Lower lobe of right lung (tissue), 2 donors: ENCODE measurements around the gene MMP17. TPM values are rescaled to one million over a fixed set of nuclear protein-coding genes. Genes with fewer than 3 reads are reported as not detected.

ENCODE experiments used
- ATAC-seq, 2 donors: fragments of 200-7000 bp; cut with Tn5 transposase; one replicate each; pipeline ENCODE4 v1.9.1; 2020 to 2022; ENCODE audit warnings: mild to moderate bottlenecking in 2 of 2, moderate library complexity in 2 of 2
- DNase-seq: peaks from one replicate; pipeline ENCODE4 v3.0.0-alpha.2; 2020
- H3K27ac ChIP-seq: fragments of 200-600 bp; one replicate; pipeline ENCODE4 v1.8.0; 2022
- H3K27me3 ChIP-seq: fragments of 200-600 bp; one replicate; pipeline ENCODE4 v1.8.0; 2022; ENCODE audit warnings: low read depth
- H3K36me3 ChIP-seq: fragments of 200-600 bp; one replicate; pipeline ENCODE4 v1.8.0; 2022; ENCODE audit warnings: mild to moderate bottlenecking
- H3K4me1 ChIP-seq: fragments of 200-600 bp; one replicate; pipeline ENCODE4 v1.8.0; 2022
- H3K4me3 ChIP-seq: fragments of 200-600 bp; one replicate; pipeline ENCODE4 v1.8.0; 2022; ENCODE audit warnings: mild to moderate bottlenecking
- H3K9me3 ChIP-seq: fragments of 200-600 bp; one replicate; pipeline ENCODE4 v1.8.0; 2022
- intact Hi-C: fragments of 100-400 bp; cut with DNase I; formaldehyde crosslinking; loops from one replicate; pipeline ENCODE4 v1.11.0; 2022
- total RNA-seq: library from RNA; stranded (reverse); fragmentation: NEBNext Ultra II Directional; extraction: Animal tissue kit (Norgen Biotek cat#: 25700); gene quantifications from one replicate; pipeline ENCODE4 v1.2.1, GENCODE V29; 2021
- TF ChIP-seq, protein P1 (sequence below): fragments of 200-600 bp; IDR thresholded peaks from one replicate; pipeline ENCODE4 v1.8.0; 2022; ENCODE audit warnings: antibody characterized with exemption, mild to moderate bottlenecking
- donor health status: DM: no; HTN: yes; CAD: no; lungs with severe emphysema.

The MMP17 gene
- total RNA-seq, 1 donor from 2014 or later, result 2.5 TPM

DNA sequence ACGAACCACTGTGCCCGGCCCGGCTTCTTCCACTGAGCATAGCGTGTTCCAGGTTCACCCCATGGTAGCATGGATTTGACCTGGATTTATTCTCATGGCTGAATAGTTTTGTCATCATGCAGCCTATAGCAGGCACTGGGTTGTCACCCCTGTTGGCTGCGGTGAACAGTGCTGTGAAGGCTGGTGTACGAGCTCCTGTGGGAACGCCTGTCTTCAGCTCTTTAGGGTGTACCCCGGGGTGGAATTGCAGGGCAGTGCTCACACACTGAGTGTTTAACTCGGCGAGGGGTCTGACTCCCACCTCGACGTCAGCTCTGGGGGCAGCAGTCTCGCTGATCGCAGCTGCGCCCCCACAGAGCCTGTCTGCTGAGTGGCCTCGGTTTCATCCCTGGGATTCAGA is 15.3 kb downstream of the MMP17 start:
- Histone ChIP-seq H3K27ac (no peak overlapping the region), H3K4me3 (no peak overlapping the region), H3K9me3 (no peaks in the 10 kb centered on the region), H3K27me3 (peaks cover 4% of the 10 kb centered on the region), H3K36me3 (no peaks in the 10 kb centered on the region), H3K4me1 (no peaks in the 10 kb centered on the region)
- TF ChIP-seq, protein P1, sequence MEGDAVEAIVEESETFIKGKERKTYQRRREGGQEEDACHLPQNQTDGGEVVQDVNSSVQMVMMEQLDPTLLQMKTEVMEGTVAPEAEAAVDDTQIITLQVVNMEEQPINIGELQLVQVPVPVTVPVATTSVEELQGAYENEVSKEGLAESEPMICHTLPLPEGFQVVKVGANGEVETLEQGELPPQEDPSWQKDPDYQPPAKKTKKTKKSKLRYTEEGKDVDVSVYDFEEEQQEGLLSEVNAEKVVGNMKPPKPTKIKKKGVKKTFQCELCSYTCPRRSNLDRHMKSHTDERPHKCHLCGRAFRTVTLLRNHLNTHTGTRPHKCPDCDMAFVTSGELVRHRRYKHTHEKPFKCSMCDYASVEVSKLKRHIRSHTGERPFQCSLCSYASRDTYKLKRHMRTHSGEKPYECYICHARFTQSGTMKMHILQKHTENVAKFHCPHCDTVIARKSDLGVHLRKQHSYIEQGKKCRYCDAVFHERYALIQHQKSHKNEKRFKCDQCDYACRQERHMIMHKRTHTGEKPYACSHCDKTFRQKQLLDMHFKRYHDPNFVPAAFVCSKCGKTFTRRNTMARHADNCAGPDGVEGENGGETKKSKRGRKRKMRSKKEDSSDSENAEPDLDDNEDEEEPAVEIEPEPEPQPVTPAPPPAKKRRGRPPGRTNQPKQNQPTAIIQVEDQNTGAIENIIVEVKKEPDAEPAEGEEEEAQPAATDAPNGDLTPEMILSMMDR, result no peak
- DNase-seq (no peak), ATAC-seq (no peak)
- intact Hi-C loops, result no loop called here

DNA sequence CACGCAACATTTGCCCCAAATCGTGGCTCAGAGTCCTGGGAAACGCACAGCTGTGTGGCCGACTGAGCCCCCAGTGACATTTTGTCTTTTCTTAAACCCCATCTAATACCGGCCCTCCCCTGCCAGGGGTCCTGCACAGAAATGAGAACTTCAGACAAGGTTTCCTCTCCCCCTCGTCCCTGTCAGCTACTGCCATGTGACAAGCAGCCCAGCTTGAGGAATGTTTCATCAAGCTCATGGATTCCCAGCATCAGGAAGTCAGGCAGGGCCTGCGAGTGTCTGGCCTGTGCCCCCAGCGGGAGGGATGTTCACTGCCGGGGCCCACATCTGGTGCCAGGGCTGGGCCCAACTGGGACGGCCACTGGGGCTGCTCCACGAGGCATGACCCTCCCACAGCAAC is 15.9 kb downstream of the MMP17 start:
- H3K36me3 ChIP-seq, result no peaks in the 10 kb centered on the region
- H3K4me1 ChIP-seq, result no peaks in the 10 kb centered on the region
- peaks cover 4% of the 10 kb centered on the region for H3K27me3 ChIP-seq
- H3K9me3 ChIP-seq, result no peaks in the 10 kb centered on the region
- ATAC-seq, result no peak
- intact Hi-C loops, result no loop called here
- no peak overlapping the region for H3K4me3 ChIP-seq
- TF ChIP-seq, protein P1, result no peak
- no peak for DNase-seq
- no peak overlapping the region for H3K27ac ChIP-seq

DNA sequence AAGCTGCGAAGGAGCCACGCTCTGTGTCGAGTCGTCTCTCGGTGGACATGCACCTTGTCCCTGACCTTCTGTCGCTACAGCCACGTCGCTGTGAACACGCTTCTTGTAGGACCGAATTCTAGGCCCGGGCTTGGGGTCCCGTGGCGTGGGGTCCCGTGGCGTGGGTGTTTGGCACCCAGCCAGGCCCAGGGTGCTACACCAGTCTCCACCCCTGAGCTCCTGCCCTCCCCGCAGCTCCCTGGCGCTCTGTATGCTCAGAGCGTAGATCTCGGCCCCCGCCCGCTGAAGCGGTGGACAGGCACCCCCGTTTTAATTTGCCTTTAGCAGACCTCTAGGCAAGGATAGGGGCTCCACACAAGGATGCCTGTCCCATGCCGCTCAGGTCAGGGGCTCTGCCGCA is 16.5 kb downstream of the MMP17 start:
- ATAC-seq (no peak), DNase-seq (no peak)
- intact Hi-C loops, result no loop called here

DNA sequence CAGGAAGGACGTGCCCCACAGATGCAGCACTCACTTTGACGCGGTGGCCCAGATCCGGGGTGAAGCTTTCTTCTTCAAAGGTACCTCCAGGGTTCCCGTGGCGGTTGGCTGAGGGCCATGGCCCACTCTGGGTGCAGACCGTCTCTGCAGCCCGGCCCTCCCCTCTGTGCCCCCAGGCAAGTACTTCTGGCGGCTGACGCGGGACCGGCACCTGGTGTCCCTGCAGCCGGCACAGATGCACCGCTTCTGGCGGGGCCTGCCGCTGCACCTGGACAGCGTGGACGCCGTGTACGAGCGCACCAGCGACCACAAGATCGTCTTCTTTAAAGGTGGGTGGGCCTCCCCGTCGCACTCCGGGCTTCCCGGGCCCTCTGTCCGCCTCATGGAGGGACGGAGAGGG is 16.9 kb downstream of the MMP17 start:
- Histone ChIP-seq H3K4me1 (no peaks in the 10 kb centered on the region), H3K27ac (no peak overlapping the region), H3K27me3 (peaks cover 3% of the 10 kb centered on the region), H3K9me3 (no peaks in the 10 kb centered on the region), H3K36me3 (no peaks in the 10 kb centered on the region), H3K4me3 (no peak overlapping the region)
- DNase-seq (no peak), ATAC-seq (no peak)
- TF ChIP-seq, protein P1, result no peak
- intact Hi-C loops, result no loop called here

More for the DNA sequence above, 16.5 kb downstream of the MMP17 start:
- TF ChIP-seq, protein P1, result no peak
- Histone ChIP-seq H3K4me1 (no peaks in the 10 kb centered on the region), H3K4me3 (no peak overlapping the region), H3K36me3 (no peaks in the 10 kb centered on the region), H3K9me3 (no peaks in the 10 kb centered on the region), H3K27ac (no peak overlapping the region), H3K27me3 (no peaks in the 10 kb centered on the region)

DNA sequence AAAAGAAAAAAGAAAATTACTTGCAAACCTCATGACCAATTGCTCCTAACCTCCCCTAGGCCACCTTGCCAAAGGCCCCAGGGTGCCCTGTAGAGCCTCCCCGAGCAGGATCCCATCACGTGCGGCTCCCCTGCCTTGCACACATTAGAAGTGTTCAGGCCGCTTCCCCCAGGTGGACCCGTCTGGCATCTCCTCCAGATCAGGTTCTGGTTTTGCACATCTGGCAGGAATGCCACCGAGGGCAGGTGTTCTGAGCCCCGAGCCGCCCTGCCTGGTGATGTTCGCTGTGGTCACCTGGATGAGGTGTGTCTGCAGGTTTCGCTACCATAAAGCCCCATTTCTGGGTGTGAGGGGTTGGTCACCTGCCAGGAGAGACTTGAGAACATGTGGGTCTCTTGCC is 19.3 kb downstream of the MMP17 start:
- TF ChIP-seq, protein P1, result no peak
- Histone ChIP-seq H3K4me1 (no peaks in the 10 kb centered on the region), H3K4me3 (no peak overlapping the region), H3K27me3 (peaks cover 4% of the 10 kb centered on the region), H3K36me3 (no peaks in the 10 kb centered on the region), H3K9me3 (no peaks in the 10 kb centered on the region), H3K27ac (no peak overlapping the region)
- intact Hi-C loops, result no loop called here
- no peak for DNase-seq
- ATAC-seq, result no peak

DNA sequence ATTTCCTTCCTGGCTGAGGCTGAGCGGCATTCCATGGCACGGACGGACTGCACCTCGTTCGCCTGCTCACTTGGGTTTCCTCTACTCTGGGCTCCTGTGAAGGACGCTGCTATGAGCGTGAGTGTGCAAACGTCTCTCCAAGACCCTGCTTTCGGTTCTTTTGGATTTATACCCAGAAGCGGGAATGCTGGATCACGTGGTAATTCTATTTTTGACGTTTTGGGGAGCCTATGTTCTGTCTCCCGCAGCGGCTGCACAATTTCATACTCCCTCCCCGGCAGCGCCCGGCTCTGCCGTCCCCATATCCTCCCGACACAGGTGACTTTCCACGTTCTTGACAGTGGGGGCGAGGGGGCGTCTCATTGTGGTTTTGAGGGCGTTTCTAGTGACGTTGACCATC is 20.6 kb downstream of the MMP17 start:
- TF ChIP-seq, protein P1, result no peak
- ATAC-seq (no peak), DNase-seq (no peak)
- H3K27ac ChIP-seq, result no peak overlapping the region
- intact Hi-C loops, result no loop called here
- no peaks in the 10 kb centered on the region for H3K4me1 ChIP-seq
- peaks cover 11% of the 10 kb centered on the region for H3K27me3 ChIP-seq
- no peak overlapping the region for H3K4me3 ChIP-seq
- H3K36me3 ChIP-seq, result no peaks in the 10 kb centered on the region
- H3K9me3 ChIP-seq, result no peaks in the 10 kb centered on the region
